IMR-90 (cell line): ENCODE results near the gene TOM1. TPM values are rescaled to one million over a fixed set of nuclear protein-coding genes. Genes with fewer than 3 reads are reported as not detected.

Experiments used
- ATAC-seq: fragments of 200-7000 bp; cut with Tn5 transposase; 2 replicates; pipeline ENCODE4 v1.9.1; 2020; ENCODE audit warnings: low read depth, mild to moderate bottlenecking, moderate library complexity
- BruUV-seq: library from RNA; stranded (reverse); fragments of 400-500 nt; replicated peaks from 2 replicates; lab custom pipeline; 2021; lab: Mats Ljungman, UMichigan
- CTCF ChIA-PET: fragments of 300-600 bp; formaldehyde crosslinking; extraction: SDS; loops from one replicate; lab custom pipeline; 2021; ENCODE audit warnings: antibody characterized with exemption; lab: Yijun Ruan, JAX
- POLR2A ChIA-PET: fragments of 300-600 bp; sonication (Branson Sonifier 250); formaldehyde crosslinking; loops from one replicate; lab custom pipeline; 2022; ENCODE audit warnings: antibody characterized with exemption; ENCODE audit not compliant: unreplicated experiment; lab: Charles Lee
- DNase-seq: peaks from one replicate; pipeline ENCODE4 v3.0.0; 2013
- H2AFZ ChIP-seq: replicated peaks from 2 replicates; pipeline ENCODE3; 2013; ENCODE audit warnings: low read length, mild to moderate bottlenecking; ENCODE audit not compliant: poor library complexity
- H2AK5ac ChIP-seq: 2 replicates; pipeline ENCODE4 v1.6.1; 2013; ENCODE audit warnings: low read depth, low read length, inconsistent platforms
- H2AK9ac ChIP-seq: replicated peaks from 2 replicates; pipeline ENCODE3; 2013; ENCODE audit warnings: mild to moderate bottlenecking, low read depth, low read length, moderate library complexity; ENCODE audit not compliant: poor library complexity
- H2BK120ac ChIP-seq: 2 replicates; pipeline ENCODE4 v1.6.1; 2013; ENCODE audit warnings: low read depth, low read length, inconsistent platforms
- H2BK15ac ChIP-seq: 3 replicates; pipeline ENCODE4 v1.6.1; 2013; ENCODE audit warnings: low read depth, low read length, inconsistent platforms
- H2BK20ac ChIP-seq: 2 replicates; pipeline ENCODE4 v1.6.1; 2013; ENCODE audit warnings: low read depth, mild to moderate bottlenecking, inconsistent platforms, low read length, moderate library complexity
- H2BK5ac ChIP-seq: 2 replicates; pipeline ENCODE4 v1.6.1; 2013; ENCODE audit warnings: mild to moderate bottlenecking, low read depth, low read length, inconsistent platforms; ENCODE audit not compliant: poor library complexity, severe bottlenecking
- H3K14ac ChIP-seq: replicated peaks from 2 replicates; pipeline ENCODE4 v1.6.1; 2013; ENCODE audit warnings: low read depth, low read length, inconsistent platforms
- H3K18ac ChIP-seq: 2 replicates; pipeline ENCODE4 v1.6.1; 2013; ENCODE audit warnings: low read depth, low read length, control low read depth
- H3K23ac ChIP-seq: 2 replicates; pipeline ENCODE4 v1.6.1; 2013; ENCODE audit warnings: low read depth, low read length, inconsistent platforms
- H3K27ac ChIP-seq: 2 replicates; pipeline ENCODE4 v1.5.1; 2013; ENCODE audit warnings: mild to moderate bottlenecking, control low read depth, low read length; ENCODE audit not compliant: insufficient read depth
- H3K27me3 ChIP-seq: 2 replicates; pipeline ENCODE4 v1.6.1; 2013; ENCODE audit warnings: low read length; ENCODE audit not compliant: control insufficient read depth, insufficient read depth
- H3K36me3 ChIP-seq: 2 replicates; pipeline ENCODE4 v1.6.1; 2013; ENCODE audit warnings: low read length, mixed read lengths; ENCODE audit not compliant: control insufficient read depth, insufficient read depth
- H3K4ac ChIP-seq: 2 replicates; pipeline ENCODE4 v1.6.1; 2013; ENCODE audit warnings: low read depth, low read length, inconsistent platforms
- H3K4me1 ChIP-seq: 2 replicates; pipeline ENCODE4 v1.6.1; 2013; ENCODE audit warnings: low read length, mixed read lengths; ENCODE audit not compliant: control insufficient read depth, insufficient read depth
- H3K4me2 ChIP-seq: 2 replicates; pipeline ENCODE4 v1.6.1; 2013; ENCODE audit warnings: low read depth, mild to moderate bottlenecking, control low read depth, low read length, moderate library complexity
- H3K4me3 ChIP-seq: 2 replicates; pipeline ENCODE4 v1.5.1; 2013; ENCODE audit warnings: low read depth, mild to moderate bottlenecking, control low read depth, low read length, moderate library complexity; ENCODE audit not compliant: insufficient read depth
- H3K56ac ChIP-seq: 2 replicates; pipeline ENCODE4 v1.6.1; 2013; ENCODE audit warnings: low read length, inconsistent platforms; ENCODE audit not compliant: insufficient read depth; ENCODE audit errors: extremely low read depth
- H3K79me1 ChIP-seq, 2 experiments: 2 replicates each; pipeline ENCODE4 v1.6.1; 2013; ENCODE audit warnings: low read length in 2 of 2, inconsistent platforms in 1 of 2, low read depth in 1 of 2
- H3K9ac ChIP-seq: 2 replicates; pipeline ENCODE4 v1.6.1; 2013; ENCODE audit warnings: low read depth, low read length, control low read depth
- H3K9me1 ChIP-seq: 2 replicates; pipeline ENCODE4 v1.6.1; 2013; ENCODE audit warnings: low read length, inconsistent platforms; ENCODE audit not compliant: insufficient read depth
- H3K9me3 ChIP-seq: 2 replicates; pipeline ENCODE4 v1.6.1; 2013; ENCODE audit warnings: low read length; ENCODE audit not compliant: control insufficient read depth, insufficient read depth
- H4K20me1 ChIP-seq: 2 replicates; pipeline ENCODE4 v1.6.1; 2013; ENCODE audit warnings: low read length, inconsistent platforms; ENCODE audit not compliant: insufficient read depth
- H4K5ac ChIP-seq: 2 replicates; pipeline ENCODE4 v1.6.1; 2013; ENCODE audit warnings: mild to moderate bottlenecking, low read depth, low read length, control low read depth
- H4K8ac ChIP-seq, 2 experiments: 2 replicates each; pipeline ENCODE4 v1.6.1; 2013; ENCODE audit warnings: low read depth in 2 of 2, low read length in 2 of 2, control low read depth in 1 of 2, inconsistent platforms in 1 of 2
- H4K91ac ChIP-seq: 2 replicates; pipeline ENCODE4 v1.6.1; 2013; ENCODE audit warnings: low read depth, low read length, inconsistent platforms; ENCODE audit not compliant: insufficient read depth
- BHLHE40 ChIP-seq: fragments of 150-350 bp; IDR thresholded peaks from 2 replicates; pipeline ENCODE4 v1.6.1; 2016; ENCODE audit warnings: mild to moderate bottlenecking, low read depth, low read length
- CEBPB ChIP-seq: IDR thresholded peaks from 2 replicates; pipeline ENCODE4 v1.6.1; 2012; ENCODE audit warnings: low read depth, low read length, improper control_type of control experiment
- CHD1 ChIP-seq: IDR thresholded peaks from 2 replicates; pipeline ENCODE4 v1.6.1; 2012; ENCODE audit warnings: low read depth, low read length, improper control_type of control experiment
- ELK1 ChIP-seq: fragments of 150-350 bp; IDR thresholded peaks from 2 replicates; pipeline ENCODE4 v1.6.1; 2016; ENCODE audit warnings: low read depth, mild to moderate bottlenecking, low read length, moderate library complexity, borderline replicate concordance
- FOS ChIP-seq: fragments of 150-350 bp; IDR thresholded peaks from 2 replicates; pipeline ENCODE4 v1.6.1; 2016; ENCODE audit warnings: low read depth, low read length
- MAFK ChIP-seq: IDR thresholded peaks from 2 replicates; pipeline ENCODE4 v1.6.1; 2012; ENCODE audit warnings: low read depth, low read length, improper control_type of control experiment
- MAZ ChIP-seq: IDR thresholded peaks from 2 replicates; pipeline ENCODE4 v1.6.1; 2012; ENCODE audit warnings: low read depth, mild to moderate bottlenecking, low read length, improper control_type of control experiment, moderate library complexity, borderline replicate concordance
- MXI1 ChIP-seq: IDR thresholded peaks from 2 replicates; pipeline ENCODE4 v1.6.1; 2012; ENCODE audit warnings: low read depth, mild to moderate bottlenecking, low read length, moderate library complexity, borderline replicate concordance
- NFE2L2 ChIP-seq: fragments of 150-350 bp; IDR thresholded peaks from 2 replicates; pipeline ENCODE4 v1.6.1; 2016; ENCODE audit warnings: low read depth, mild to moderate bottlenecking, low read length
- POLR2A ChIP-seq: IDR thresholded peaks from 2 replicates; pipeline ENCODE4 v1.6.1; 2012; ENCODE audit warnings: mild to moderate bottlenecking, low read depth, low read length
- RAD21 ChIP-seq: IDR thresholded peaks from 2 replicates; pipeline ENCODE4 v1.6.1; 2012; ENCODE audit warnings: low read length, improper control_type of control experiment
- RCOR1 ChIP-seq: IDR thresholded peaks from 2 replicates; pipeline ENCODE4 v1.6.1; 2012; ENCODE audit warnings: mild to moderate bottlenecking, low read length, improper control_type of control experiment; ENCODE audit not compliant: insufficient replicate concordance
- RFX5 ChIP-seq: IDR thresholded peaks from 2 replicates; pipeline ENCODE4 v1.8.0; 2012; ENCODE audit warnings: low read depth, mild to moderate bottlenecking, low read length, moderate library complexity
- SMC3 ChIP-seq: fragments of 150-350 bp; IDR thresholded peaks from 2 replicates; pipeline ENCODE4 v1.6.1; 2016; ENCODE audit warnings: low read depth, mild to moderate bottlenecking, antibody characterized with exemption, low read length, moderate library complexity
- USF2 ChIP-seq: fragments of 150-350 bp; IDR thresholded peaks from 2 replicates; pipeline ENCODE4 v1.6.1; 2017; ENCODE audit warnings: mild to moderate bottlenecking, antibody characterized with exemption, low read length, low read depth
- WGBS, 2 experiments: methylation state at CpG; one replicate each; pipeline versions ENCODE4 v1.1.5 to v1.1.7; 2013; ENCODE audit warnings: missing lambda C conversion rate in 2 of 2; ENCODE audit not compliant: insufficient read length in 1 of 2; ENCODE audit errors: extremely low coverage in 2 of 2; 5-methylcytosine and 5-hydroxymethylcytosine counted together
- dilution Hi-C: fragments of 300-500 bp; cut with HindIII; formaldehyde crosslinking; loops from one replicate; pipeline ENCODE4 v1.14.3; 2018; ENCODE audit warnings: low sequenced_read_pairs; ENCODE audit not compliant: unreplicated experiment
- in situ Hi-C: fragments of 300-500 bp; cut with MboI; formaldehyde crosslinking; loops from 3 replicates; pipeline ENCODE4 v1.14.3; 2019; ENCODE audit warnings: low sequenced_read_pairs, inconsistent platforms, mixed read lengths
- intact Hi-C: fragments of 100-400 bp; cut with micrococcal nuclease; formaldehyde crosslinking; loops from 2 replicates; pipeline ENCODE4 v1.10.0; 2022
- polyA plus RNA-seq, 3 experiments: library from polyadenylated mRNA; depleted of rRNA; stranded (reverse); fragments of >200 nt; gene quantifications; 2 replicates each; pipeline ENCODE4 v1.2.3, GENCODE V29; 2012; ENCODE audit warnings: low replicate concordance in 1 of 3
- total RNA-seq: library from RNA; depleted of rRNA; stranded (reverse); fragments of >200 nt; gene quantifications from 2 replicates; pipeline ENCODE4 v1.2.3, GENCODE V29; 2012

Gene TOM1
- total and polyA plus RNA-seq, 2 of the 4 experiments (the other 2 are of a cell fraction), result 38.0 to 46.4 TPM

DNA sequence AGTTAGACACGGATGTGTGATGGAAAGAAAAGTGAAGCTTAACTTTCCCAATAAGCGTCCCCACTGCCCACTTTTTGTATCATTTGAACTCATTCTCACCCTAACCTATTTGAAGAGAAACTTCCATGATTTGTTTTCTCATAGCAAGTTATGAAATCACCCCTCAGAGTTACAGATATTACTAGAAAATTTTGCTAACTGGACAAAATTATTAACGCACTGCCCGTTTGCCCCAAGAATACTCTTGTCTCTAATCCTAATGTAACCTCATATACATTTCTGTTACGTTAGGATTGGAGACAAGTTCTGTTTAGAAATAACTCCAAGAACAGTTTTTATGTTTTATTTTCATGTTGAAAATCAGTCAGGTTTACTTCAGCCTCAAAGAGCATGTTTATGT is 25.5 kb downstream of the TOM1 start:
- TF ChIP-seq USF2 (no peak), CEBPB (no peak), BHLHE40 (no peak), CHD1 (no peak), RCOR1 (no peak), MXI1 (no peak), MAZ (no peak), RFX5 (no peak), FOS (no peak), ELK1 (no peak), NFE2L2 (no peak), POLR2A (no peak), MAFK (no peak), SMC3 (no peak), RAD21 (no peak)
- Histone ChIP-seq H3K18ac (no peak overlapping the region), H4K8ac (no peak overlapping the region), H2AFZ (no peak overlapping the region), H4K5ac (no peak overlapping the region), H3K9me1 (peaks cover 6% of the 10 kb centered on the region), H3K27ac (no peak overlapping the region), H2BK5ac (no peak overlapping the region), H3K56ac (no peak overlapping the region), H3K9me3 (no peaks in the 10 kb centered on the region), H4K91ac (no peak overlapping the region), H3K9ac (no peak overlapping the region), H3K4me1 (no peaks in the 10 kb centered on the region), H3K14ac (no peak overlapping the region), H3K36me3 (peaks cover 61% of the 10 kb centered on the region), H2BK15ac (no peak overlapping the region), H4K20me1 (peaks cover 4% of the 10 kb centered on the region; the same call in 1 of the 2 replicates), H3K23ac (no peak overlapping the region), H3K27me3 (no peaks in the 10 kb centered on the region), H3K4me2 (no peak overlapping the region), H2BK120ac (no peak overlapping the region), H2BK20ac (no peak overlapping the region), H3K4ac (no peak overlapping the region), H3K79me1 (0 out of 4 replicates have a peak, but pooled peaks cover 0 to 3% of the 10 kb centered on the region in 2 experiments), H2AK5ac (no peak overlapping the region), H2AK9ac (no peak overlapping the region), H3K4me3 (no peak overlapping the region)
- in situ Hi-C loops, result no loop called here
- no CpG with 5 or more reads among the region's 5 CpGs for WGBS, 2 experiments
- intact Hi-C loops, result no loop called here
- dilution Hi-C loops, result no loop called here
- no peak for DNase-seq
- no peak for ATAC-seq
- ChIA-PET CTCF (no interaction called here), POLR2A (no interaction called here)
- no TSS peak for BruUV-seq
